HepG2 (cell line): ENCODE data around the gene C19orf73. TPM values are rescaled to one million over a fixed set of nuclear protein-coding genes. Genes with fewer than 3 reads are reported as not detected.

Source experiments
- ATF3 ChIP-seq: sonication (generic); formaldehyde crosslinking; IDR thresholded peaks from 2 replicates; pipeline ENCODE4 v1.4.0; 2020; ENCODE audit warnings: missing genetic modification reagents
- ATF4 ChIP-seq, 2 experiments: fragments of 450-650 bp in 1 of 2; sonication (generic) in 1 of 2; formaldehyde crosslinking; IDR thresholded peaks; 2 replicates each; pipeline versions ENCODE4 v1.5.0 to v1.8.0; 2020 to 2022; ENCODE audit warnings: mild to moderate bottlenecking in 1 of 2, missing genetic modification reagents in 1 of 2
- CBX1 ChIP-seq: IDR thresholded peaks from one replicate; pipeline ENCODE4 v1.6.1; 2016; ENCODE audit warnings: antibody characterized with exemption, low read depth
- DR1 ChIP-seq: sonication (generic); formaldehyde crosslinking; IDR thresholded peaks from 2 replicates; pipeline ENCODE4 v1.8.0; 2021; ENCODE audit warnings: mild to moderate bottlenecking, missing genetic modification reagents, inconsistent platforms
- GABPB1 ChIP-seq: IDR thresholded peaks from 2 replicates; pipeline ENCODE4 v1.6.1; 2016; ENCODE audit warnings: mild to moderate bottlenecking, missing genetic modification reagents, moderate library complexity, missing compliant biosample characterization
- HNF1B ChIP-seq: sonication (generic); formaldehyde crosslinking; IDR thresholded peaks from 2 replicates; pipeline ENCODE4 v1.5.1; 2020; ENCODE audit warnings: mild to moderate bottlenecking, moderate library complexity, missing genetic modification reagents
- JARID2 ChIP-seq: sonication (generic); formaldehyde crosslinking; IDR thresholded peaks from 2 replicates; pipeline ENCODE4 v1.8.1; 2023; ENCODE audit warnings: missing genetic modification reagents, inconsistent platforms; ENCODE audit not compliant: insufficient replicate concordance
- SP1 ChIP-seq, 2 experiments: fragments of 450-650 bp in 1 of 2; sonication (generic) in 1 of 2; formaldehyde crosslinking in 1 of 2; IDR thresholded peaks; 2 replicates each; pipeline versions ENCODE4 v1.4.0 to v1.6.1; 2016 to 2020; ENCODE audit warnings: missing genetic modification reagents in 1 of 2
- ZFP82 ChIP-seq: sonication (generic); formaldehyde crosslinking; IDR thresholded peaks from 2 replicates; pipeline ENCODE4 v1.5.1; 2020; ENCODE audit warnings: mild to moderate bottlenecking, missing genetic modification reagents, borderline replicate concordance
- ZNF24 ChIP-seq: fragments of 450-650 bp; IDR thresholded peaks from 2 replicates; pipeline ENCODE4 v1.6.1; 2017; ENCODE audit warnings: antibody characterized with exemption, mild to moderate bottlenecking
- ZNF484 ChIP-seq: sonication (generic); formaldehyde crosslinking; IDR thresholded peaks from 2 replicates; pipeline ENCODE4 v1.5.1; 2020; ENCODE audit warnings: mild to moderate bottlenecking, low read depth, missing genetic modification reagents, borderline replicate concordance
- ZNF567 ChIP-seq: sonication (generic); formaldehyde crosslinking; IDR thresholded peaks from 2 replicates; pipeline ENCODE4 v1.8.1; 2023; ENCODE audit warnings: mild to moderate bottlenecking, missing genetic modification reagents, borderline replicate concordance
- ZNF850 ChIP-seq: sonication (generic); formaldehyde crosslinking; conservative IDR thresholded peaks from 2 replicates; pipeline ENCODE4 v1.9.0; 2021; ENCODE audit warnings: mild to moderate bottlenecking, missing genetic modification reagents
- polyA plus RNA-seq, 8 experiments: library from polyadenylated mRNA; depleted of rRNA in 3 of 8; stranded (reverse) in 7 of 8; unstranded in 1 of 8; fragments of >200 nt; fragmentation: Illumina TruSeq in 4 of 8; extraction: Trizol in 4 of 8; gene quantifications; 2 replicates each; pipeline versions ENCODE4 v1.2.1 to v1.2.3, GENCODE V29; 2011 to 2016; ENCODE audit warnings: low read depth in 4 of 8, missing spikeins in 1 of 8, mixed read lengths in 1 of 8; ENCODE audit not compliant: insufficient read depth in 1 of 8
- total RNA-seq, 5 experiments: library from RNA; depleted of rRNA; stranded (reverse); fragments of >200 nt; fragmentation: Illumina TruSeq; extraction: Trizol; gene quantifications; 2 replicates each; pipeline ENCODE4 v1.2.3, GENCODE V29; 2016; ENCODE audit warnings: low read depth in 1 of 5
- TF ChIP-seq, protein P1 (sequence below): sonication (generic); formaldehyde crosslinking; IDR thresholded peaks from 2 replicates; pipeline ENCODE4 v1.5.0; 2020; ENCODE audit warnings: mild to moderate bottlenecking, missing genetic modification reagents
- TF ChIP-seq, protein P2 (sequence below): sonication (generic); formaldehyde crosslinking; IDR thresholded peaks from 2 replicates; pipeline ENCODE4 v1.4.0; 2020; ENCODE audit warnings: missing genetic modification reagents, mild to moderate bottlenecking, borderline replicate concordance

Gene C19orf73
- total and polyA plus RNA-seq, 2 of the 13 experiments (the other 11 are each of a cell fraction or from before 2014, with no cell fraction given): 1.4 to 1.5 TPM

- TF ChIP-seq ATF3 (CRISPR knock-in tag) (peak; percentile 54), ZNF567 (CRISPR knock-in tag) (0 out of 2 replicates have a peak, but pooled peaks have one; percentile 8), SP1 (IDR thresholded peaks at IDR 0.05) (no peak), SP1 (CRISPR knock-in tag; IDR thresholded peaks at IDR 0.05) (peak; percentile 87), DR1 (CRISPR knock-in tag) (peak; percentile 74; the same call in 1 of the 2 replicates), ZNF484 (CRISPR knock-in tag) (no peak), ZNF24 (no peak), GABPB1 (CRISPR knock-in tag) (peak; percentile 89), HNF1B (peak; percentile 35; the same call in 1 of the 2 replicates), ZNF850 (CRISPR knock-in tag) (no peak), ZFP82 (CRISPR knock-in tag) (0 out of 2 replicates have a peak, but pooled peaks have one; percentile 46), ATF4 (CRISPR knock-in tag; IDR thresholded peaks at IDR 0.05) (no peak), CBX1 (peak; percentile 65), JARID2 (peak; percentile 70)
- TF ChIP-seq, protein P1, sequence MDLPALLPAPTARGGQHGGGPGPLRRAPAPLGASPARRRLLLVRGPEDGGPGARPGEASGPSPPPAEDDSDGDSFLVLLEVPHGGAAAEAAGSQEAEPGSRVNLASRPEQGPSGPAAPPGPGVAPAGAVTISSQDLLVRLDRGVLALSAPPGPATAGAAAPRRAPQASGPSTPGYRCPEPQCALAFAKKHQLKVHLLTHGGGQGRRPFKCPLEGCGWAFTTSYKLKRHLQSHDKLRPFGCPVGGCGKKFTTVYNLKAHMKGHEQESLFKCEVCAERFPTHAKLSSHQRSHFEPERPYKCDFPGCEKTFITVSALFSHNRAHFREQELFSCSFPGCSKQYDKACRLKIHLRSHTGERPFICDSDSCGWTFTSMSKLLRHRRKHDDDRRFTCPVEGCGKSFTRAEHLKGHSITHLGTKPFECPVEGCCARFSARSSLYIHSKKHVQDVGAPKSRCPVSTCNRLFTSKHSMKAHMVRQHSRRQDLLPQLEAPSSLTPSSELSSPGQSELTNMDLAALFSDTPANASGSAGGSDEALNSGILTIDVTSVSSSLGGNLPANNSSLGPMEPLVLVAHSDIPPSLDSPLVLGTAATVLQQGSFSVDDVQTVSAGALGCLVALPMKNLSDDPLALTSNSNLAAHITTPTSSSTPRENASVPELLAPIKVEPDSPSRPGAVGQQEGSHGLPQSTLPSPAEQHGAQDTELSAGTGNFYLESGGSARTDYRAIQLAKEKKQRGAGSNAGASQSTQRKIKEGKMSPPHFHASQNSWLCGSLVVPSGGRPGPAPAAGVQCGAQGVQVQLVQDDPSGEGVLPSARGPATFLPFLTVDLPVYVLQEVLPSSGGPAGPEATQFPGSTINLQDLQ (CRISPR knock-in tag): peak; percentile 94; the same call in 1 of the 2 replicates
- TF ChIP-seq, protein P2, sequence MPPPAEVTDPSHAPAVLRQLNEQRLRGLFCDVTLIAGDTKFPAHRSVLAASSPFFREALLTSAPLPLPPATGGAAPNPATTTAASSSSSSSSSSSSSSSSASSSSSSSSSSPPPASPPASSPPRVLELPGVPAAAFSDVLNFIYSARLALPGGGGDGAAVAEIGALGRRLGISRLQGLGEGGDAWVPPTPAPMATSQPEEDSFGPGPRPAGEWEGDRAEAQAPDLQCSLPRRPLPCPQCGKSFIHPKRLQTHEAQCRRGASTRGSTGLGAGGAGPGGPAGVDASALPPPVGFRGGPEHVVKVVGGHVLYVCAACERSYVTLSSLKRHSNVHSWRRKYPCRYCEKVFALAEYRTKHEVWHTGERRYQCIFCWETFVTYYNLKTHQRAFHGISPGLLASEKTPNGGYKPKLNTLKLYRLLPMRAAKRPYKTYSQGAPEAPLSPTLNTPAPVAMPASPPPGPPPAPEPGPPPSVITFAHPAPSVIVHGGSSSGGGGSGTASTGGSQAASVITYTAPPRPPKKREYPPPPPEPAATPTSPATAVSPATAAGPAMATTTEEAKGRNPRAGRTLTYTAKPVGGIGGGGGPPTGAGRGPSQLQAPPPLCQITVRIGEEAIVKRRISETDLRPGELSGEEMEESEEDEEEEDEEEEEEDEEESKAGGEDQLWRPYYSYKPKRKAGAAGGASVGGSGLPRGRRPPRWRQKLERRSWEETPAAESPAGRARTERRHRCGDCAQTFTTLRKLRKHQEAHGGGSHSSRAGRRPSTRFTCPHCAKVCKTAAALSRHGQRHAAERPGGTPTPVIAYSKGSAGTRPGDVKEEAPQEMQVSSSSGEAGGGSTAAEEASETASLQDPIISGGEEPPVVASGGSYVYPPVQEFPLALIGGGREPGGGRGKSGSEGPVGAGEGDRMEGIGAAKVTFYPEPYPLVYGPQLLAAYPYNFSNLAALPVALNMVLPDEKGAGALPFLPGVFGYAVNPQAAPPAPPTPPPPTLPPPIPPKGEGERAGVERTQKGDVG (CRISPR knock-in tag): no peak
These were observed 33.7 kb downstream of the C19orf73 start, which contains the start of gene SNRNP70 (continued) for GRCh38 chr19:49085020-49085867.
